LNCAP (cell line): ENCODE data around the gene CDK5RAP2.

Experiments
- CTCF ChIP-seq: fragments of 450-650 bp; IDR thresholded peaks from 2 replicates; pipeline ENCODE4 v1.5.1; 2017; ENCODE audit warnings: mild to moderate bottlenecking

CDK5RAP2 gene

GRCh38 chr9:120447959-120448500 is 131.9 kb downstream of the CDK5RAP2 start:
- no peak; the same call in 1 of the 2 replicates for TF ChIP-seq CTCF

DNA sequence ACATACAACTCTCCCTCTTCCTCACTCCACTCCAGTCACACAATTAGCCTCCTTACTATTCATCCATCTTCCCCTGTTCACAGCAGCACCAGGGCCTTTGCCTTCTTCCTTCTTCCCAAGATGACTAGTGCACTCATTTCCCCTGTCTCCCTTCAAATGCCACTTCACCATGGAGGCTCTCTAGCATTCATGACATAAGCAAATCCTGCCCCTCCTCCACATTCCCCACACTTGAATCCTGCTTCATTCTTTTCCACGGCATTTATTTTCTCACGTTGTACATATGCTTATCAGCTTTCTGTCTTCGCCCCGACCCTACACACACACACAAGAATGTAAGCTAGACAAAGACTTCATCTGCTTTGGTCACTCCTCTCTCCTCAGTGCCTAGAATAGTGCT is 133.3 kb downstream of the CDK5RAP2 start:
- no peak for TF ChIP-seq CTCF

- TF ChIP-seq CTCF = no peak
Observed at GRCh38 chr9:120443976-120444375, 136.0 kb downstream of the CDK5RAP2 start.

- TF ChIP-seq CTCF = no peak
Observed at GRCh38 chr9:120443489-120443888, 136.5 kb downstream of the CDK5RAP2 start.

GRCh38 chr9:120442308-120442995 is 137.5 kb downstream of the CDK5RAP2 start:
- no peak for TF ChIP-seq CTCF

- no peak for TF ChIP-seq CTCF
Observed at GRCh38 chr9:120441426-120442307, 138.3 kb downstream of the CDK5RAP2 start.

DNA sequence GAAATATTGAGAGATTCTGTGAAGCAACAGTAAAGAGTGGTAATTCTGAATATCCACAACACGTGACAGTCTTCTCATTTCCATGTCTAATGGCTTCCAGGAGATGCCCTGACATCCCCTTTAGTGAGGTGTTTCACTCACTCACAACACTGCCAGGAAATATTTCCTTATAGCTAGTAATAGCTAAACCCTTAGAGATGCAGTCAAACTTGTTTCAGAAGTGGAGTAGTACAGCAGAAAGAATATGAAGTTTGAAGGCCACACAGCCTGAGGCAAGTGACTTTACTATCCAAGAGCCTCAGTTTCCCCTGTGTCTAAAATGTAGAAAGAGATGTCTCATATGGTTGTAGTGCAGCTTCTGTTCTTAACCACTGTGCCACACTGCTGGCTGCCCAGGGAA is 139.2 kb downstream of the CDK5RAP2 start:
- TF ChIP-seq CTCF = no peak
